HG03064 (cell line): ENCODE measurements around the gene ITPR3.

Experiments
- ATAC-seq: cut with Tn5 transposase; IDR thresholded peaks from one replicate; pipeline ENCODE4 v1.9.1; 2021; ENCODE audit warnings: low read depth; ENCODE audit not compliant: unreplicated experiment

The ITPR3 gene

GRCh38 chr6:33633462-33634158 is 12.5 kb downstream of the ITPR3 start:
- peak; percentile 54 for ATAC-seq

GRCh38 chr6:33634161-33634727 is 13.1 kb downstream of the ITPR3 start:
- ATAC-seq: no peak

DNA sequence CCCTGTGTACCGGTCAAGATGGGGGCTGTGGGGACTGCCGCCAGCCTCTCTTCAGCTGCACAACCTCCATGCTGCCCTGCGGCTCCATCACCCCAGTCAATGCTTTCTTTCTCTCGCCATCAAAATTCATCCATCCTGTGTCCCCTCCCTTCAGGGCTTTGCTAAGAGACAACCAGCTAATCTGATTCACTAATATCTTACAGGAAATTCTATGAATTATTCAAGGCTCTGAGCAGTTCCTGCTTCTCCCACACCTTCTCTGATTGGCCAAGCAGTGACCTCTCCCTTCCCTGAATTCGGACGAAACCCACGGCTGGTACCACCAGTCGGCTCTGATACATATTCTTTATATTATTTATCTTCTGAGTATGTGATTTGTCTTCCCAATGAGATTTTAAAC is 13.8 kb downstream of the ITPR3 start:
- ATAC-seq: no peak

DNA sequence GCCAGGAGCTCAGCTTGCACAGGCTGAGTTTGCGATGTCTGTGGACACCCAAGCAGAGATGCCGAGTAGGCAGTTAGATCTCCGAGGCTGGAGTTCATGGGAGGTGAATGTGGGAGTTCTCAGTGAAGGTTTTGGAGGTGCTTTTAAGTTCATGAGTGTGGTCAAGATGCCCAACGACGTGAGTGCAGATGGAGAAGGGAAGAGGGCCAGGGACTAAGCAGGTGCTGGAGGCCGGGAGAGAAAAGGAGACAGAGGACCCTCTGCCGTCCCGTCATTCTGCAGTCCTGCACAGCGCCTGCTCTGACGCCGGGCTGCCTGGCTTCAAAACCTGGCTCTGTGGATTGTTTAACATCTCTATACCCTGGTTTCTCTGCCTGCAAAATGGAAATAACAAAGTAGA is 15.5 kb downstream of the ITPR3 start:
- no peak for ATAC-seq

DNA sequence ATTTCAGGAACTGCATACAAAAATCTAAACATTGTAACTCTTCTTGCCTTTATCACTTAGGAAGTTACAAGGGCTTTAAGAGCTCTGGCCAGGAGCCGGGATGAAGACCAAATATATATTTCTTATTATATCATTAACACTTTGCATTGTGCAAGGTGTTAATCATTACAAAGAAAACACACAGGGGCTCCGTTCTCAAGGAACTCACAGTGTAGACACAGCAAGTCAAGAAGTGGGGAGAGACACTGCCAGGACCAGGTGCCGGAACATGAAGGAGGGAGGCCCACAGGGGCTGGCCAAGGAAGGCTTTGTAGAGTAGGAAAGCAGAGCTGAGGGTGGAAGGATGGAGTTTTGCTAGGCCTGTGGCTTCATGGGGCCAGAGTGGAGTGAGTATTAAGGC is 17.4 kb downstream of the ITPR3 start:
- no peak for ATAC-seq

DNA sequence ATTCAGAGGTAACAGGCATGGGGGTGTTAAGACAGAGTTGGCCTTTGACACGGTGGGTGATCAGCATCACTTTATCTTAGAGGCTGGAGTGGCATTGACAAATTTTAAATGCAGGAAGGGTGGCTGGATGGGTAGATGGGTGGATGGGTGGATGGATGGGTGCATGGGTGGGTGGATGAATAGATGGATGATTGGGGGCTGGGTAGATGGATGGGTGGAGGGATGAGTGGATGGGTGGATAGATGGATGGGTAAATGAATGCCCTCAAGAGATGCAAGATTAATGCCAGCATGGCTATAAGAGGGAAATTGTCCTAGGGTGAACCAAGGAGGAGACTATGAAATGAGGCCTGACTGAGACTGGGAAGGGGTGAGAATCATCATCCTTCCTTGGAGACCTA is 18.4 kb downstream of the ITPR3 start:
- no peak for ATAC-seq

DNA sequence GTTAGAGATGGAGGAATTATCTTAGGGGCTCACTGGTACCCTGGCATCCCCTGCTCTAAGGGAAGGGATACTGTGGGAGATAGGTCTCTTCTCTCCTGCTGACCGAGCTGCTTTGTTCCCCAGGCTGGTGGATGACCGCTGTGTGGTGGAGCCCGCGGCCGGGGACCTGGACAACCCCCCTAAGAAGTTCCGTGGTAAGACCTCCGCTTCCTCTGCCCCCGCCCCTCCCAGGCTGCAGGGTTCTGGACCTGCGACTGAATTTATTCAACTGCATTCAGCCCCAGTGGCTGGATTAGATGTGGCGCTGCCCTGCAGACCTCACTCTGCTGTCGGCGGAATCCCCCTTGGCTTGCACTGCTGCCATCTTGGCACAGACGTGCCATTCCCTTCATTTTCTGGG is 19.2 kb downstream of the ITPR3 start:
- ATAC-seq: no peak

- ATAC-seq: no peak
Measured at GRCh38 chr6:33641144-33641543, 20.0 kb downstream of the ITPR3 start.

DNA sequence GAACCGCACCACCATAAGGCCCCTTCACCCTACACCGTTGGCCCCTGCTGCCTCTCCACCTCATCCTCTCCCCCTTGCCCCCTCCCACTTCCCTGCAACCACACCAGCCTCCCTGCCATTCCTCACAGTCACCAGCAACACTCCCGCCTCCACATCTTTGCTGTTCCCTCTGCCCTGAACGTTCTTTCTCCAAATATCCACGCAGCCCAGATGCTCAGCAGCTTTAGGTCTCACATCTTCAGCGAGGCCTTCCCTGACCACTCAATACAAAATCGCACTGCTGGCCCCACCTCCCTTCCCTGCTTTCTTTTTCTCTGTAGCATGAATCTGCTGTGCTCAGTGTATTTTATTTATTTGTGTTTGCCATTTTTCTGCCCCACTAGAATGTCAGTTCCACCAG is 20.5 kb downstream of the ITPR3 start:
- no peak for ATAC-seq

- ATAC-seq: no peak
Measured at GRCh38 chr6:33642897-33643296, 21.8 kb downstream of the ITPR3 start.

GRCh38 chr6:33651403-33651802 is 30.3 kb downstream of the ITPR3 start:
- ATAC-seq: no peak

GRCh38 chr6:33652002-33652401 is 30.9 kb downstream of the ITPR3 start:
- ATAC-seq: no peak

DNA sequence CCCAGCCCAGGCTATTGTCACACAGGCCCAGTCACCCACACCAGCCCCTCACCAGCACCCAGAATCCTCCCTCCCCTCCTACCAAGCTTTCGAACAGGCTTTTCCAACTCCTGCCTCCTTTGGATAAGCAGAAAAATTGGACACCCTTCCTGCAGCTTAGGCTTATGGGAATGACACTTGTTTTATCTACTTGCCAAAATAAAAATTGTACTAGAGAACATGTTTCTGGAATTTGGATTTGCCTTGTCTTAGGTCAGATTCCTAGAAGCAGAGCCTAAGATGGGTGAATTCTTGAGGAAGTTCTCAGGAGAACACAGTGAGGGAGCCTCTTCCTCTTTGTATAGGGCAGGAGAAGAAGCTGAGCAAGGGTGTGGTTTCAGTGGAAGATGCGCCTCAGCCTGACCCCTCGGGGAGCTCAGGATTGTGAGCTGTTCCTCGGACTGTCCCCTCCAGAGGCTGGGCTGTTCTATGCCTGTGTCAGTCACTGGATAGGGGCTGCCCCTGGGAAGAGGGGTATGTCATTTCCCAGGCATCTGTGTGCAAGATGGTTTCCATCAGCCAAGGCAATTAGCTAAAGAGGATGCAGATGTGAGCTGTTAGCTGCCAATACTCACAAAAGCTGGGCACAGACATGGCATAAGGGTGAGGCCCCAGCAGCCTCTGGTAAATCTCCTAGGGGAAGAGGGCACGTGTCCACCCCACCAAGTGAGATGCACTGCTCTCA is 33.9 kb downstream of the ITPR3 start:
- no peak for ATAC-seq

- ATAC-seq: no peak
Measured at GRCh38 chr6:33656844-33657243, 35.7 kb downstream of the ITPR3 start.

DNA sequence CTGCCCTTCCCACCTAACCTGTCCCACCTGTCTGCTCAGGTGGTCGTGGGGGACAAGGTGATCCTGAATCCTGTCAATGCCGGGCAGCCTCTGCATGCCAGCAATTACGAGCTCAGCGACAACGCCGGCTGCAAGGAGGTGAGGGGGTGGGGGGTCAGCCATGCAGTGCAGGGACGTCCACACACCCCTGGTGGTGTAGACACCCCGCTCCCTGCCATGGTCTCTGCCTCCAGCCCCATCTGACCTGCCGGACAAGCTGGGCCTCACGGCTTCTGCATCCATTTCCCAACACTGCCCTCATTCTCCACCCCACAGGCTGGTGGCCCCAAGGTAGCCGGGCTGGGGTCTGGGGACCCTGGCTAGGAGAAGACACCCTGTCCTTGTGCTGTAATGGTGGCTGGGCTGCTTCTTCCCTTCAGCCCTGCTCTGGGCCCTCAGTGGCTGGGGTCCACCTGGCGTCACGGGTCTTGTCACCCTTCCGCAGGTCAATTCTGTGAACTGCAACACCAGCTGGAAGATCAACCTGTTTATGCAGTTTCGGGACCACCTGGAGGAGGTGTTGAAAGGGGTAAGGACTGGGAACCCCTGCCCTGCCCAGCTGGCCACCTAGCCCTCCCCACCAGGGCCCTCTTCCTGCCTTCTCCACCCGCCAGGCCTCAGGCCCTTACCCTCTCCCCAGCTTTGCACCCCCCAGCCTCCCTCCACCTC is 38.0 kb downstream of the ITPR3 start:
- ATAC-seq: no peak

DNA sequence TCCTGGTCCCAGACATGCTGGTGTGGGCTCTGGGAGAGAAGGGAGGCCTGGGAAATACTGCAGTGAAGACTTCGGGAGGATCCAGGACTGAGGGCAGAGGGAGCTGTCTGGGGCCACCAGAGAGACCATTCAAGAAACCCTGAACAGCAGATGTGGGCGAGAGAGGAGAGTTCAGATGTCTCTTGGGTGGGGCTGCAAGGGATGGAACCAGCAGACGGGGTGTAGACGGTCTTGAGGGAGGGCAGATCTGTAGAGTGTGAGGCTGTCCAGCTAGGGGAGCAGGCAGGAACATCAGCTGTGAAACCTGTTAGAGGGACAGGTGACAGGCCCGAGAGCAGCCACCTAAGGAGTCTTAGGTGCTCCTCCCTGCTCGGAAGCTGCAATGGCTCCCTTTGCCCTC is 38.9 kb downstream of the ITPR3 start:
- no peak for ATAC-seq

- ATAC-seq: no peak
Measured at GRCh38 chr6:33661106-33661838, 40.1 kb downstream of the ITPR3 start.

- no peak for ATAC-seq
Measured at GRCh38 chr6:33662318-33662717, 41.2 kb downstream of the ITPR3 start.

GRCh38 chr6:33663028-33663427 is 41.9 kb downstream of the ITPR3 start:
- no peak for ATAC-seq

DNA sequence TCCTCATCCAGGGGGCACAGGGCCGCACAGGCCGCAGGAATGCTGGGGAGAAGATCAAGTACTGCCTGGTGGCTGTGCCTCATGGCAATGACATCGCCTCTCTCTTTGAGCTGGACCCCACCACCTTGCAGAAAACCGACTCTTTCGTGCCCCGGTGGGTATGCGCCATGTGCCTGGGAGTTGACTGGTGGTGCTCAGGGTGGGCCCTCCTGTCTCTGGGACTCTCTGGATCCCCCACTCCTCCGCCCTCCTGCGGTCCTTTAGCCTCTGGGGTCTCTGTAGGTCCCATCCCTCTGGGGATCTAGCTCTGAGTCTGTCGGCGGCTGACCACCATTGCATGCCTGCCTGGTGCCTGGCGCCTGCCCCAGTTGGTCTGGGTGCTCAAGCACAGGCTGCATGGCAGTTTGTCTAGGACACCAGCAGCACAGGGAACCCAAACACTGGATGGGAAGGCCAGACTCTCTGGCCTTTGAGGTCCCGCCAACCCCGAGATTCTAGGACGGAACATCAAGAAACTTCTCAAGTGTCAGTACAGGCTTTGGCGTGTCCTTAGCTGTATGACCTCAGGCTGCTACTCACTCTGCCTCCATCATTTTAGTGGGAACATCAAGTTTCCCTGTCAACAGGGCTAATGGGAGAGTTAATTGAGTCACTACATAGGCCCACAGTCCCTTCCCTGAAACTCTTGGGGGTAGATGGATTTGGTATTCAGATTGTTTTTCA is 42.8 kb downstream of the ITPR3 start:
- ATAC-seq: no peak
